CD14-positive monocyte (primary cell): ENCODE measurements around the gene SMTNL1. TPM values are rescaled to one million over a fixed set of nuclear protein-coding genes. Genes with fewer than 3 reads are reported as not detected.

Experiments used
- DNase-seq, 3 donors: peaks; one replicate each; pipeline ENCODE4 v3.0.0-alpha.2; 2011 to 2022
- H2AFZ ChIP-seq: 2 replicates; pipeline ENCODE4 v1.6.0; 2012; ENCODE audit warnings: mild to moderate bottlenecking, low read depth, low read length, inconsistent platforms; ENCODE audit not compliant: insufficient read depth, poor library complexity, severe bottlenecking
- H3K27ac ChIP-seq, 2 donors: 1 replicate in 1 of 2; 2 replicates in 1 of 2; pipeline ENCODE4 v1.5.1; 2012 to 2013; ENCODE audit warnings: low read length in 2 of 2, control low read depth in 1 of 2, inconsistent platforms in 1 of 2, low read depth in 1 of 2, mild to moderate bottlenecking in 1 of 2
- H3K27me3 ChIP-seq, 2 donors: one replicate each; pipeline versions ENCODE4 v1.6.0 to v1.6.1; 2011 to 2013; ENCODE audit warnings: low read length in 2 of 2; ENCODE audit not compliant: control insufficient read depth in 2 of 2, insufficient read depth in 2 of 2
- H3K36me3 ChIP-seq, 2 donors: replicated peaks in 1 of 2; 1 replicate in 1 of 2; 2 replicates in 1 of 2; pipeline versions ENCODE4 v1.5.1 to v1.6.1; 2012 to 2013; ENCODE audit warnings: low read length in 2 of 2, control low read depth in 1 of 2, inconsistent platforms in 1 of 2, mild to moderate bottlenecking in 1 of 2; ENCODE audit not compliant: insufficient read depth in 2 of 2, control insufficient read depth in 1 of 2
- H3K4me1 ChIP-seq, 2 donors: 1 replicate in 1 of 2; 2 replicates in 1 of 2; pipeline versions ENCODE4 v1.5.1 to v1.6.1; 2012 to 2013; ENCODE audit warnings: low read length in 2 of 2, control low read depth in 1 of 2, inconsistent platforms in 1 of 2, mild to moderate bottlenecking in 1 of 2, moderate library complexity in 1 of 2; ENCODE audit not compliant: insufficient read depth in 2 of 2, control insufficient read depth in 1 of 2
- H3K4me2 ChIP-seq: replicated peaks from 2 replicates; pipeline ENCODE3; 2012; ENCODE audit warnings: low read length, moderate library complexity, mild to moderate bottlenecking; ENCODE audit not compliant: poor library complexity, severe bottlenecking; ENCODE audit errors: extremely low read depth
- H3K4me3 ChIP-seq, 3 experiments: fragments of 200-600 bp in 1 of 3; sonication (generic) in 1 of 3; replicated peaks in 1 of 3; 1 replicate in 2 of 3; 2 replicates in 1 of 3; pipeline ENCODE4 v1.5.1; 2011 to 2013; ENCODE audit warnings: low read length in 3 of 3, mild to moderate bottlenecking in 3 of 3, control low read depth in 2 of 3, low read depth in 2 of 3, inconsistent platforms in 1 of 3, moderate library complexity in 1 of 3
- H3K79me2 ChIP-seq: 2 replicates; pipeline ENCODE4 v1.6.0; 2012; ENCODE audit warnings: mild to moderate bottlenecking, control low read depth, inconsistent platforms, low read length, moderate library complexity; ENCODE audit not compliant: insufficient read depth
- H3K9ac ChIP-seq: 2 replicates; pipeline ENCODE4 v1.6.0; 2017; ENCODE audit warnings: low read length, mild to moderate bottlenecking; ENCODE audit not compliant: insufficient read depth, poor library complexity, severe bottlenecking
- H3K9me3 ChIP-seq, 2 donors: replicated peaks in 1 of 2; 1 replicate in 1 of 2; 2 replicates in 1 of 2; pipeline versions ENCODE4 v1.5.1 to v1.6.1; 2012 to 2013; ENCODE audit warnings: low read length in 2 of 2, control low read depth in 1 of 2; ENCODE audit not compliant: control insufficient read depth in 1 of 2, insufficient read depth in 1 of 2
- H4K20me1 ChIP-seq: 2 replicates; pipeline ENCODE4 v1.6.0; 2012; ENCODE audit warnings: mild to moderate bottlenecking, low read length, control low read depth, moderate library complexity; ENCODE audit not compliant: insufficient read depth
- H3K27ac Mint-ChIP-seq, 7 donors: one replicate each; pipeline ENCODE4 v1.8.0; 2020; ENCODE audit warnings: mild to moderate bottlenecking in 7 of 7, mixed read lengths in 7 of 7, moderate library complexity in 6 of 7, inconsistent platforms in 2 of 7
- H3K27me3 Mint-ChIP-seq, 3 donors: one replicate each; pipeline ENCODE4 v1.8.0; 2021 to 2022; ENCODE audit warnings: low read depth in 3 of 3, mild to moderate bottlenecking in 3 of 3, mixed read lengths in 3 of 3, moderate library complexity in 3 of 3, inconsistent platforms in 1 of 3
- H3K36me3 Mint-ChIP-seq, 2 donors: one replicate each; pipeline ENCODE4 v1.8.0; 2020; ENCODE audit warnings: mixed read lengths in 2 of 2, inconsistent platforms in 1 of 2, mild to moderate bottlenecking in 1 of 2
- H3K4me1 Mint-ChIP-seq: one replicate; pipeline ENCODE4 v1.8.0; 2020; ENCODE audit warnings: mild to moderate bottlenecking, mixed read lengths
- H3K4me3 Mint-ChIP-seq, 2 donors: one replicate each; pipeline ENCODE4 v1.8.0; 2020; ENCODE audit warnings: mild to moderate bottlenecking in 2 of 2, mixed read lengths in 2 of 2, moderate library complexity in 1 of 2
- H3K9me3 Mint-ChIP-seq, 7 donors: one replicate each; pipeline ENCODE4 v1.8.0; 2020 to 2022; ENCODE audit warnings: mixed read lengths in 7 of 7, mild to moderate bottlenecking in 6 of 7, moderate library complexity in 6 of 7, inconsistent platforms in 2 of 7
- CTCF ChIP-seq: fragments of 200-600 bp; IDR thresholded peaks from one replicate; pipeline ENCODE4 v1.8.0; 2022; ENCODE audit warnings: antibody characterized with exemption, mild to moderate bottlenecking
- WGBS: methylation state at CpG from one replicate; pipeline ENCODE4 v1.1.5; 2013; ENCODE audit warnings: missing lambda C conversion rate; ENCODE audit not compliant: insufficient coverage; 5-methylcytosine and 5-hydroxymethylcytosine counted together
- intact Hi-C, 2 donors: fragments of 100-400 bp; cut with micrococcal nuclease; formaldehyde crosslinking; loops; one replicate each; pipeline versions ENCODE4 v1.15.0 to v1.15.1; 2023
- polyA plus RNA-seq, 3 donors: library from polyadenylated mRNA; depleted of rRNA in 1 of 3; unstranded in 2 of 3; stranded (reverse) in 1 of 3; fragments of 300-500 nt in 2 of 3; fragments of >200 nt in 1 of 3; fragmentation: Illumina TruSeq in 2 of 3; gene quantifications; 1 replicate in 2 of 3; 2 replicates in 1 of 3; pipeline ENCODE4 v1.2.3, GENCODE V29; 2012 to 2021

The SMTNL1 gene
- polyA plus RNA-seq, 3 donors, result not detected

DNA sequence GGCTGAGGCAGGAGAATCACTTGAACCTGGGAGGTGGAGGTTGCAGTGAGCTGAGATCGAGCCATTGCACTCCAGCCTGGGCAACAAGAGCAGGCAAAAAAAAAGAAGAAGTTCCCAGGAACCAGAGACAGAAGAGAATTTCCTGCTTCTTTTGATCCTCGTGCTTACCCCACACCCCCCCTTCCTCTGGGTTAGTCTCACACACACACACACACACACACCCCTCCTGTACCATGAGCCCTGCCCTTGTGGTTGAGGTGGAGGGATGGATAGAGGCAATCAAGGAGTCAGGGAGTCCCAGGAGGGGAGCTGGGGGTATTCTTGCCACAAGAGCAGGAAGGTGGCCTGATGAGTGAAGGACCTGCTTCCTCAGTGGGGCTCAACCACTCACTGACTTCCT lies 34.2 kb downstream of the SMTNL1 start:
- Mint-ChIP-seq H3K36me3 (no peaks in the 10 kb centered on the region), H3K27me3 (peaks cover 0 to 2% (median 1%) of the 10 kb centered on the region in 3 donors), H3K27ac (peak overlapping the region; percentile 60 to 90 (median 77)), H3K9me3 (no peaks in the 10 kb centered on the region), H3K4me3 (peak overlapping the region; percentile 45 to 70), H3K4me1 (peaks cover 30% of the 10 kb centered on the region)
- no peaks in the 10 kb centered on the region for H3K36me3 ChIP-seq
- H3K9ac ChIP-seq, result peak overlapping the region; percentile 13
- no peaks in the 10 kb centered on the region for H3K27me3 ChIP-seq
- no peaks in the 10 kb centered on the region for H3K9me3 ChIP-seq
- peak overlapping the region; percentile 18 to 67 for H3K27ac ChIP-seq
- no peak for TF ChIP-seq CTCF
- peak; percentile 37 to 45 (median 44) for DNase-seq
- peak overlapping the region in 1 of 3 experiments; percentile 43 for H3K4me3 ChIP-seq
- H3K79me2 ChIP-seq, result peaks cover 9% of the 10 kb centered on the region
- H3K4me1 ChIP-seq, result peaks cover 28 to 40% of the 10 kb centered on the region in 2 donors
- peak overlapping the region; percentile 54 for H3K4me2 ChIP-seq
- WGBS, result 0% methylated on average over 1 of the region's 2 CpGs
- H2AFZ ChIP-seq, result peak overlapping the region; percentile 77
- no peaks in the 10 kb centered on the region for H4K20me1 ChIP-seq
- intact Hi-C loops, result no loop called here

DNA sequence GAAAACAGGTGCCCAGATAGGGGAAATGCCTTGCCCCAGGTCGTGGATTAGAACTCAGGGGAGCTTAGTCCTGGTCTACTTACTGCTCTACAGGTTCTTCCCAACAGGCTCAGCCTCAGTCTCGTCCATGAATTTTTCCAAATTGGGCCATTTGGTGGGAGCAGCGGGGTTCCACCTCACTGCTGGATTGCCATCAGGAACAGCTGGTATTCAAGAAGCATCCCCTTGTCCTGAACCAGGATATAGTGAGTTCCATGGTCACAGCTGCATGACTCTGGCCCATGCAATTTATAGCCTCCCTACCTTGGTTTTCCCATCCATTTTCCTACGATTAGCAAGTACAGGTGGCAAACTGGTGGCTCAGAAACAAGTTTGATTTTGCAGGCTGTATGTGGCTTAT lies 36.7 kb downstream of the SMTNL1 start:
- no peaks in the 10 kb centered on the region for H3K79me2 ChIP-seq
- no peak overlapping the region for H2AFZ ChIP-seq
- H3K9me3 ChIP-seq, result no peaks in the 10 kb centered on the region
- intact Hi-C loops, result no loop called here
- H3K9ac ChIP-seq, result no peak overlapping the region
- no peaks in the 10 kb centered on the region for H3K9me3 Mint-ChIP-seq
- peaks cover 19 to 26% of the 10 kb centered on the region in 2 donors for H3K4me1 ChIP-seq
- 83% methylated on average over 2 of the region's 4 CpGs for WGBS
- no peaks in the 10 kb centered on the region for H3K27me3 ChIP-seq
- no peak overlapping the region for H3K4me3 ChIP-seq
- no peak overlapping the region for H3K27ac ChIP-seq
- no peak for DNase-seq
- H3K36me3 Mint-ChIP-seq, result no peaks in the 10 kb centered on the region
- no peaks in the 10 kb centered on the region for H3K36me3 ChIP-seq
- peaks cover 0 to 2% (median 1%) of the 10 kb centered on the region in 3 donors for H3K27me3 Mint-ChIP-seq
- no peaks in the 10 kb centered on the region for H4K20me1 ChIP-seq
- H3K4me1 Mint-ChIP-seq, result peaks cover 22% of the 10 kb centered on the region
- H3K4me3 Mint-ChIP-seq, result no peak overlapping the region
- H3K4me2 ChIP-seq, result no peak overlapping the region
- no peak overlapping the region for H3K27ac Mint-ChIP-seq
- TF ChIP-seq CTCF, result no peak
